GM12878 (cell line): ENCODE results near the gene EMID1. TPM values are rescaled to one million over a fixed set of nuclear protein-coding genes. Genes with fewer than 3 reads are reported as not detected.

Experiments used
- ATAC-seq: fragments of 200-7000 bp; cut with Tn5 transposase; 3 replicates; pipeline ENCODE4 v1.9.1; 2020; ENCODE audit warnings: mild to moderate bottlenecking, moderate library complexity
- BruUV-seq: library from RNA; stranded (reverse); fragments of 400-500 nt; replicated peaks from 2 replicates; lab custom pipeline; 2021; lab: Mats Ljungman, UMichigan
- CTCF ChIA-PET: fragments of 300-600 bp; sonication (Branson Sonifier 250); formaldehyde crosslinking; extraction: SDS; loops from one replicate; lab custom pipeline; 2021; ENCODE audit warnings: inconsistent platforms; lab: Yijun Ruan, JAX
- POLR2A ChIA-PET: fragments of 350-600 bp; formaldehyde crosslinking; extraction: SDS; loops from one replicate; lab custom pipeline; 2021; ENCODE audit warnings: inconsistent platforms; lab: Charles Lee
- RAD21 ChIA-PET: fragments of 300-600 bp; sonication (Branson Sonifier 250); formaldehyde crosslinking; loops from one replicate; lab custom pipeline; 2023; ENCODE audit warnings: antibody characterized with exemption; ENCODE audit not compliant: unreplicated experiment; lab: Charles Lee
- SMC1A ChIA-PET: fragments of 300-600 bp; sonication (Branson Sonifier 250); formaldehyde crosslinking; loops from one replicate; lab custom pipeline; 2023; ENCODE audit not compliant: unreplicated experiment, uncharacterized antibody; lab: Charles Lee
- DNase-seq: peaks from one replicate; pipeline ENCODE4 v3.0.0-alpha.2; 2011; ENCODE audit warnings: low read depth, low spot score
- FAIRE-seq: peaks from 3 replicates; lab custom pipeline; 2011; peaks lifted over from hg19 to GRCh38; lab: Jason Lieb, UNC
- H2AFZ ChIP-seq: 2 replicates; pipeline ENCODE4 v1.6.0; 2011; ENCODE audit warnings: low read depth, low read length, control low read depth; ENCODE audit not compliant: control insufficient read depth
- H3K27ac ChIP-seq: 2 replicates; pipeline ENCODE4 v1.5.1; 2011; ENCODE audit warnings: control low read depth; ENCODE audit not compliant: control insufficient read depth, insufficient read depth
- H3K27me3 ChIP-seq, 2 experiments: replicated peaks in 1 of 2; 2 replicates each; pipeline versions ENCODE4 v1.6.0 to v1.6.1; 2011; ENCODE audit warnings: low read length in 1 of 2; ENCODE audit not compliant: control insufficient read depth in 2 of 2, insufficient read depth in 2 of 2
- H3K36me3 ChIP-seq, 2 experiments: 2 replicates each; pipeline ENCODE4 v1.5.1; 2011; ENCODE audit warnings: low read length in 1 of 2; ENCODE audit not compliant: control insufficient read depth in 2 of 2, insufficient read depth in 2 of 2
- H3K4me1 ChIP-seq: 2 replicates; pipeline ENCODE4 v1.6.1; 2011; ENCODE audit warnings: mild to moderate bottlenecking, low read length, moderate library complexity, mixed read lengths; ENCODE audit not compliant: control insufficient read depth, insufficient read depth
- H3K4me2 ChIP-seq: 2 replicates; pipeline ENCODE4 v1.6.0; 2011; ENCODE audit warnings: control low read depth; ENCODE audit not compliant: control insufficient read depth, insufficient read depth
- H3K4me3 ChIP-seq: fragments of 200-600 bp; sonication (generic); 2 replicates; pipeline ENCODE4 v1.5.1; 2016
- H3K79me2 ChIP-seq: 2 replicates; pipeline ENCODE4 v1.6.0; 2011; ENCODE audit warnings: low read length; ENCODE audit not compliant: control insufficient read depth, insufficient read depth
- H3K9ac ChIP-seq: 2 replicates; pipeline ENCODE4 v1.8.0; 2011; ENCODE audit warnings: low read length, control low read depth, mixed read lengths; ENCODE audit not compliant: control insufficient read depth, insufficient read depth
- H3K9me3 ChIP-seq: replicated peaks from 3 replicates; pipeline ENCODE4 v1.5.1; 2011; ENCODE audit warnings: mild to moderate bottlenecking, low read length; ENCODE audit not compliant: control insufficient read depth, insufficient read depth
- H4K20me1 ChIP-seq: 2 replicates; pipeline ENCODE4 v1.6.0; 2011; ENCODE audit not compliant: control insufficient read depth, insufficient read depth
- ATF7 ChIP-seq: fragments of 450-650 bp; IDR thresholded peaks from 2 replicates; pipeline ENCODE4 v1.6.1; 2016; ENCODE audit warnings: low read depth, mild to moderate bottlenecking
- CEBPB ChIP-seq, 2 experiments: fragments of 150-350 bp in 1 of 2; IDR thresholded peaks; 2 replicates each; pipeline ENCODE4 v1.6.1; 2012 to 2014; ENCODE audit warnings: low read depth in 2 of 2, low read length in 2 of 2, borderline replicate concordance in 1 of 2, inconsistent platforms in 1 of 2
- EED ChIP-seq: sonication (generic); IDR thresholded peaks from 2 replicates; pipeline ENCODE4 v1.6.1; 2016; ENCODE audit warnings: antibody characterized with exemption, low read depth
- EP300 ChIP-seq, 2 experiments: fragments of 150-350 bp in 1 of 2; IDR thresholded peaks; 2 replicates each; pipeline ENCODE4 v1.6.1; 2011 to 2012; ENCODE audit warnings: low read depth in 2 of 2, low read length in 2 of 2, borderline replicate concordance in 1 of 2, improper control_type of control experiment in 1 of 2, inconsistent platforms in 1 of 2; ENCODE audit not compliant: control insufficient read depth in 1 of 2
- HDGF ChIP-seq: fragments of 450-650 bp; IDR thresholded peaks from 2 replicates; pipeline ENCODE4 v1.6.1; 2016; ENCODE audit warnings: antibody characterized with exemption
- NFYA ChIP-seq: IDR thresholded peaks from 2 replicates; pipeline ENCODE4 v1.6.1; 2011; ENCODE audit warnings: low read depth, mild to moderate bottlenecking, low read length, improper control_type of control experiment, borderline replicate concordance
- PAX5 ChIP-seq: IDR thresholded peaks from 2 replicates; pipeline ENCODE4 v1.6.1; 2011; ENCODE audit warnings: low read depth, low read length, borderline replicate concordance
- POU2F2 ChIP-seq: IDR thresholded peaks from 3 replicates; pipeline ENCODE4 v1.6.1; 2011; ENCODE audit warnings: low read depth, mild to moderate bottlenecking, low read length, borderline replicate concordance
- SMAD1 ChIP-seq: fragments of 450-650 bp; IDR thresholded peaks from 2 replicates; pipeline ENCODE4 v1.6.1; 2018; ENCODE audit warnings: mild to moderate bottlenecking, low read depth; ENCODE audit not compliant: partially characterized antibody
- SMARCA5 ChIP-seq: fragments of 450-650 bp; IDR thresholded peaks from 2 replicates; pipeline ENCODE4 v1.6.1; 2017; ENCODE audit warnings: mild to moderate bottlenecking
- ZNF274 ChIP-seq: IDR thresholded peaks from one replicate; pipeline ENCODE4 v1.8.0; 2011; ENCODE audit not compliant: insufficient read length, insufficient read depth
- ZNF622 ChIP-seq: fragments of 450-650 bp; IDR thresholded peaks from 2 replicates; pipeline ENCODE4 v1.6.1; 2017; ENCODE audit warnings: mild to moderate bottlenecking, inconsistent platforms
- ZSCAN29 ChIP-seq: fragments of 450-650 bp; IDR thresholded peaks from 2 replicates; pipeline ENCODE4 v1.6.1; 2017; ENCODE audit warnings: mild to moderate bottlenecking, moderate library complexity
- WGBS: methylation state at CpG from one replicate; pipeline ENCODE4 v1.1.6; 2016; ENCODE audit warnings: low lambda C conversion rate; ENCODE audit not compliant: insufficient replicate concordance, insufficient coverage; ENCODE audit errors: missing lambda C conversion rate; 5-methylcytosine and 5-hydroxymethylcytosine counted together
- in situ Hi-C: fragments of 300-500 bp; cut with MboI; formaldehyde crosslinking; loops from 9 replicates; pipeline ENCODE4 v1.14.3; 2018; ENCODE audit warnings: mixed read lengths
- intact Hi-C: fragments of 100-400 bp; cut with micrococcal nuclease; formaldehyde crosslinking; loops from one replicate; pipeline ENCODE4 v1.14.2; 2022; ENCODE audit not compliant: unreplicated experiment
- polyA plus RNA-seq, 11 experiments: library from polyadenylated mRNA; depleted of rRNA in 4 of 11; unstranded in 6 of 11; stranded (reverse) in 5 of 11; fragments of >200 nt; fragmentation: Nextera tagmentation in 4 of 11; fragmentation: Illumina TruSeq in 1 of 11; extraction: Ambion mirVana in 4 of 11; extraction: Trizol in 1 of 11; gene quantifications; 1 replicate in 1 of 11; 2 replicates in 10 of 11; pipeline versions ENCODE4 v1.2.1 to v1.2.3, GENCODE V29; 2011 to 2016; ENCODE audit warnings: inconsistent platforms in 2 of 11, missing spikeins in 2 of 11, low read depth in 1 of 11
- total RNA-seq, 4 experiments: library from RNA; depleted of rRNA in 3 of 4; stranded (reverse); fragments of >200 nt in 3 of 4; fragmentation: Illumina TruSeq in 1 of 4; extraction: Trizol in 1 of 4; gene quantifications; 2 replicates each; pipeline versions ENCODE4 v1.2.1 to v1.2.3, GENCODE V29; 2013 to 2021
- TF ChIP-seq, protein P1 (sequence below): fragments of 150-350 bp; IDR thresholded peaks from 2 replicates; pipeline ENCODE4 v1.6.1; 2016; ENCODE audit warnings: low read depth, low read length
- TF ChIP-seq, protein P2 (sequence below): fragments of 450-650 bp; formaldehyde crosslinking; IDR thresholded peaks from 2 replicates; pipeline ENCODE4 v1.4.0; 2020; ENCODE audit warnings: mild to moderate bottlenecking, moderate library complexity
- TF ChIP-seq, protein P3 (sequence below): fragments of 450-650 bp; IDR thresholded peaks from 2 replicates; pipeline ENCODE4 v1.6.1; 2014; ENCODE audit warnings: mild to moderate bottlenecking

The EMID1 gene
- total and polyA plus RNA-seq, 10 of the 15 experiments (the other 5 are each of a cell fraction or from before 2014, with no cell fraction given) = 1.2 to 60.3 (median 12.0) TPM

DNA sequence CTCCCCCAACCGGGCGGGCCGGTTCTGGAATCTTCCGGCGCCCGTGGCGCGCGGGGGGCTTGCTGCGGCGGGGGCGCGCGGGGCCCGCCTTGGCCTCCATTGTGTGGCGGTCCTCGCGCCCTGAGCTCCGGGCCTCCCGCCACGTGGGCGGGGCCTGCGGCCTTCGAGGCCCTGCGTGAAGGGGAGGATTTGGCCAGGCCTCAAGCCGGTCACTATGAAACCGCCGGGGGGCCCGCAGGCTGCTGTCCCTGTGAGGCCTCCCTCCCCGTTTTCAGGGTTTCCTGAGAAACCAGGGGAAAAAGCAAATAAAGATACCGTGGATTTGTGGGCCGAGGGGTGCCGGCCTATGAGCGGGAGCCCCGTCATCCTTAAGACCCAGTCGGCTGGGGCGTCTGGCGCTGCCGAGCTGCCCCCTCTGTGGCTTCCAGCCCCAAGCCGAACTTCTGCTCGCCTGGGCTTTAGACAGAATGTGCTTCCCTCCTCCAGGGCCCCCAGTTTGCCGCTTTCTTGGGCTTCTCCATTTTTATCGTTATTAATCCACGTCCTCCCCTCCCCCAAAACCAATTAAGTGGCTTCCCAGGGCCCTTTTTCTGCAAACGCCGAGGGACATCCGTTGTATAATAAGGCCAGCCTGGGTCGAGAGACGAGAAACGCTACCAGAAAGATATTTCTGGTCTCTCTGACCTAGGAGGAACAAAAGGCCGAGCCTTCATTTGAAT, 63.0 kb downstream of the EMID1 start:
- ChIA-PET CTCF (no interaction called here), SMC1A (no interaction called here), RAD21 (no interaction called here), POLR2A (no interaction called here)
- H3K4me2 ChIP-seq = peak overlapping the region; percentile 60
- ATAC-seq (peak; percentile 61), DNase-seq (no peak), FAIRE-seq (no peak)
- H3K9ac ChIP-seq = peak overlapping the region; percentile 99
- peaks cover 22% of the 10 kb centered on the region for H4K20me1 ChIP-seq
- no TSS peak for BruUV-seq
- WGBS = under 1% methylated on average over 47 of the region's 51 CpGs
- no peak overlapping the region; the same call in 1 of the 2 replicates for H2AFZ ChIP-seq
- H3K36me3 ChIP-seq = peaks cover 13 to 32% of the 10 kb centered on the region in 2 experiments
- peaks cover 3% of the 10 kb centered on the region; the same call in 1 of the 2 replicates for H3K4me1 ChIP-seq
- no peaks in the 10 kb centered on the region for H3K27me3 ChIP-seq
- in situ Hi-C loops (no loop called here), intact Hi-C loops (no loop called here)
- no peaks in the 10 kb centered on the region for H3K9me3 ChIP-seq
- H3K4me3 ChIP-seq = peak overlapping the region; percentile 96
- H3K79me2 ChIP-seq = peaks cover 81% of the 10 kb centered on the region
- H3K27ac ChIP-seq = peak overlapping the region; percentile 100
- TF ChIP-seq CEBPB (IDR thresholded peaks at IDR 0.05; ENCODE audit: borderline replicate concordance in 1 of 2, low read depth in 2 of 2, low read length in 2 of 2) (no peak), ATF7 (no peak), PAX5 (no peak), EED (no peak), ZNF622 (no peak), EP300 (IDR thresholded peaks at IDR 0.05; ENCODE audit: borderline replicate concordance in 1 of 2, control insufficient read depth in 1 of 2, low read depth in 2 of 2, low read length in 2 of 2) (no peak), POU2F2 (no peak), ZSCAN29 (0 out of 2 replicates have a peak, but pooled peaks have one; percentile 27), SMAD1 (no peak), NFYA (no peak), HDGF (no peak), ZNF274 (no peak), SMARCA5 (peak; percentile 79; the same call in 1 of the 2 replicates)
- TF ChIP-seq, protein P1, sequence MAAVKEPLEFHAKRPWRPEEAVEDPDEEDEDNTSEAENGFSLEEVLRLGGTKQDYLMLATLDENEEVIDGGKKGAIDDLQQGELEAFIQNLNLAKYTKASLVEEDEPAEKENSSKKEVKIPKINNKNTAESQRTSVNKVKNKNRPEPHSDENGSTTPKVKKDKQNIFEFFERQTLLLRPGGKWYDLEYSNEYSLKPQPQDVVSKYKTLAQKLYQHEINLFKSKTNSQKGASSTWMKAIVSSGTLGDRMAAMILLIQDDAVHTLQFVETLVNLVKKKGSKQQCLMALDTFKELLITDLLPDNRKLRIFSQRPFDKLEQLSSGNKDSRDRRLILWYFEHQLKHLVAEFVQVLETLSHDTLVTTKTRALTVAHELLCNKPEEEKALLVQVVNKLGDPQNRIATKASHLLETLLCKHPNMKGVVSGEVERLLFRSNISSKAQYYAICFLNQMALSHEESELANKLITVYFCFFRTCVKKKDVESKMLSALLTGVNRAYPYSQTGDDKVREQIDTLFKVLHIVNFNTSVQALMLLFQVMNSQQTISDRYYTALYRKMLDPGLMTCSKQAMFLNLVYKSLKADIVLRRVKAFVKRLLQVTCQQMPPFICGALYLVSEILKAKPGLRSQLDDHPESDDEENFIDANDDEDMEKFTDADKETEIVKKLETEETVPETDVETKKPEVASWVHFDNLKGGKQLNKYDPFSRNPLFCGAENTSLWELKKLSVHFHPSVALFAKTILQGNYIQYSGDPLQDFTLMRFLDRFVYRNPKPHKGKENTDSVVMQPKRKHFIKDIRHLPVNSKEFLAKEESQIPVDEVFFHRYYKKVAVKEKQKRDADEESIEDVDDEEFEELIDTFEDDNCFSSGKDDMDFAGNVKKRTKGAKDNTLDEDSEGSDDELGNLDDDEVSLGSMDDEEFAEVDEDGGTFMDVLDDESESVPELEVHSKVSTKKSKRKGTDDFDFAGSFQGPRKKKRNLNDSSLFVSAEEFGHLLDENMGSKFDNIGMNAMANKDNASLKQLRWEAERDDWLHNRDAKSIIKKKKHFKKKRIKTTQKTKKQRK = no peak
- TF ChIP-seq, protein P2, sequence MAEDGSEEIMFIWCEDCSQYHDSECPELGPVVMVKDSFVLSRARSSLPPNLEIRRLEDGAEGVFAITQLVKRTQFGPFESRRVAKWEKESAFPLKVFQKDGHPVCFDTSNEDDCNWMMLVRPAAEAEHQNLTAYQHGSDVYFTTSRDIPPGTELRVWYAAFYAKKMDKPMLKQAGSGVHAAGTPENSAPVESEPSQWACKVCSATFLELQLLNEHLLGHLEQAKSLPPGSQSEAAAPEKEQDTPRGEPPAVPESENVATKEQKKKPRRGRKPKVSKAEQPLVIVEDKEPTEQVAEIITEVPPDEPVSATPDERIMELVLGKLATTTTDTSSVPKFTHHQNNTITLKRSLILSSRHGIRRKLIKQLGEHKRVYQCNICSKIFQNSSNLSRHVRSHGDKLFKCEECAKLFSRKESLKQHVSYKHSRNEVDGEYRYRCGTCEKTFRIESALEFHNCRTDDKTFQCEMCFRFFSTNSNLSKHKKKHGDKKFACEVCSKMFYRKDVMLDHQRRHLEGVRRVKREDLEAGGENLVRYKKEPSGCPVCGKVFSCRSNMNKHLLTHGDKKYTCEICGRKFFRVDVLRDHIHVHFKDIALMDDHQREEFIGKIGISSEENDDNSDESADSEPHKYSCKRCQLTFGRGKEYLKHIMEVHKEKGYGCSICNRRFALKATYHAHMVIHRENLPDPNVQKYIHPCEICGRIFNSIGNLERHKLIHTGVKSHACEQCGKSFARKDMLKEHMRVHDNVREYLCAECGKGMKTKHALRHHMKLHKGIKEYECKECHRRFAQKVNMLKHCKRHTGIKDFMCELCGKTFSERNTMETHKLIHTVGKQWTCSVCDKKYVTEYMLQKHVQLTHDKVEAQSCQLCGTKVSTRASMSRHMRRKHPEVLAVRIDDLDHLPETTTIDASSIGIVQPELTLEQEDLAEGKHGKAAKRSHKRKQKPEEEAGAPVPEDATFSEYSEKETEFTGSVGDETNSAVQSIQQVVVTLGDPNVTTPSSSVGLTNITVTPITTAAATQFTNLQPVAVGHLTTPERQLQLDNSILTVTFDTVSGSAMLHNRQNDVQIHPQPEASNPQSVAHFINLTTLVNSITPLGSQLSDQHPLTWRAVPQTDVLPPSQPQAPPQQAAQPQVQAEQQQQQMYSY (CRISPR knock-in tag) = no peak
- TF ChIP-seq, protein P3, sequence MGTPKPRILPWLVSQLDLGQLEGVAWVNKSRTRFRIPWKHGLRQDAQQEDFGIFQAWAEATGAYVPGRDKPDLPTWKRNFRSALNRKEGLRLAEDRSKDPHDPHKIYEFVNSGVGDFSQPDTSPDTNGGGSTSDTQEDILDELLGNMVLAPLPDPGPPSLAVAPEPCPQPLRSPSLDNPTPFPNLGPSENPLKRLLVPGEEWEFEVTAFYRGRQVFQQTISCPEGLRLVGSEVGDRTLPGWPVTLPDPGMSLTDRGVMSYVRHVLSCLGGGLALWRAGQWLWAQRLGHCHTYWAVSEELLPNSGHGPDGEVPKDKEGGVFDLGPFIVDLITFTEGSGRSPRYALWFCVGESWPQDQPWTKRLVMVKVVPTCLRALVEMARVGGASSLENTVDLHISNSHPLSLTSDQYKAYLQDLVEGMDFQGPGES = no peak
